GM20000 (cell line): Measurements from ENCODE around the gene PLEKHA8.

ENCODE experiments used
- DNase-seq: peaks from one replicate; pipeline ENCODE4 v3.0.0; 2012; ENCODE audit warnings: low spot score
- TF ChIP-seq, protein P1 (sequence below): IDR thresholded peaks from 2 replicates; pipeline ENCODE4 v1.5.1; 2012; ENCODE audit warnings: mild to moderate bottlenecking, control low read depth; ENCODE audit errors: extremely low read depth, missing control alignments

The PLEKHA8 gene

DNA sequence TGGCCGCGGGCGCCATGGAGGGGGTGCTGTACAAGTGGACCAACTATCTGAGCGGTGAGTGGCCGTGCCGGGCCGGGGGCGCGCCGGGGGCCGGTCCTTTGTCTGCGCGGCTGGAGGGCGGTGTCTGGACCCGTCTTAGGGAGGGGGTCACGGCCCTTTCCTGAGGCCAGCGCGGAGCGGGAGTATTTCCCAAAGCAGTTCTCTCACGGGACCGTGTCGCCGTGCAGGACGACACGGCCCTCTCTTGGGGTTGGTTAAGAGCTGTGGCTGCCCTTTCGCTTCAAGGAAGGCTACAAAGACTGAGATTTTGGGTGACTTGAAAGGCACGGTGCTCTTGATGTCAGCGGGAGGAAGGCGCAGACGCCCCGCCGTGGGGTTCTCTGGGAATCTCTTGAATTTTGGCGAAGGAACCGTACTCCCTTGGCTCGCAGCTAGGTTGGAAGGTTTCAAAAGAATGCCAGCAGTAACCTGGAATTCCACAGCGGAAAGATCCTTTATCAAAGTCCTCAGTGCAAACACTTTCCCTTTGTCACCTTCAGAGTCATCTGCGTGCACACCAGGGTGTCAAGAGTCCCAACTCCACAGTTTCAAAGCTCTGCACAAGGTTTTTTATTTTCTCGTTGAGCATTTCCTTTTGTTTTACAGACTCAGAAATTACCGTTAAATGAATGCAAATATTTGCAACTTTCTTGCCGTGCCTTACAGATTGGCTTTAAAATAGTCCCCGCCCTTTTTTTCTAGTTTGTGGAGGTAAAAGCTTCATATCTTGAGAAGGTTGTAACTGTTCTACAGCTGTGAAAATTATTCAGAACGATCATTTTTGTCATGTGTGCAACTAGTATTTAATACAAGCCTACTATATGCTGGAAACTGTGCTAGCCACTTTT, 780 bp downstream of the PLEKHA8 start:
- TF ChIP-seq, protein P1, sequence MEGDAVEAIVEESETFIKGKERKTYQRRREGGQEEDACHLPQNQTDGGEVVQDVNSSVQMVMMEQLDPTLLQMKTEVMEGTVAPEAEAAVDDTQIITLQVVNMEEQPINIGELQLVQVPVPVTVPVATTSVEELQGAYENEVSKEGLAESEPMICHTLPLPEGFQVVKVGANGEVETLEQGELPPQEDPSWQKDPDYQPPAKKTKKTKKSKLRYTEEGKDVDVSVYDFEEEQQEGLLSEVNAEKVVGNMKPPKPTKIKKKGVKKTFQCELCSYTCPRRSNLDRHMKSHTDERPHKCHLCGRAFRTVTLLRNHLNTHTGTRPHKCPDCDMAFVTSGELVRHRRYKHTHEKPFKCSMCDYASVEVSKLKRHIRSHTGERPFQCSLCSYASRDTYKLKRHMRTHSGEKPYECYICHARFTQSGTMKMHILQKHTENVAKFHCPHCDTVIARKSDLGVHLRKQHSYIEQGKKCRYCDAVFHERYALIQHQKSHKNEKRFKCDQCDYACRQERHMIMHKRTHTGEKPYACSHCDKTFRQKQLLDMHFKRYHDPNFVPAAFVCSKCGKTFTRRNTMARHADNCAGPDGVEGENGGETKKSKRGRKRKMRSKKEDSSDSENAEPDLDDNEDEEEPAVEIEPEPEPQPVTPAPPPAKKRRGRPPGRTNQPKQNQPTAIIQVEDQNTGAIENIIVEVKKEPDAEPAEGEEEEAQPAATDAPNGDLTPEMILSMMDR = no peak
- peak; percentile 63 for DNase-seq

DNA sequence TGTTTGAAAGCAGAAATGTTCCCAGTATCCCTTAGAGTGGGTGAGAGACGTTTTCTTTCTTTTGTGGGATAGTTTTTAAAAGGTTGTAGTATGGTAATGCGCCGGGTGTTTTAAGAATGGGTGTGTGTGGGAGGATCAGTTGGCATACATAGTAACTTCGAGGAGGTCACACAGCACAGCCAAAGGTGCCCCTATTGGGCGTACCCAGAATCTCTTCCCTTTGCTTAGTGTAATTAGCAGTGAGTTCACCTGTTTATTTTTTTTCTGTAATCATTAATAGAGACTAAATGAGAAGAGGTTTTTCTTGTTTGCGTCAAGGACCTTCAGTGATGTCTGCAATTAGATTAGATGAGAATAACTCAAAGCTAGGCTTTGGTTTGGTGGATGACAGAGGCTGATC, 1.5 kb downstream of the PLEKHA8 start:
- TF ChIP-seq, protein P1 = no peak
- DNase-seq = peak; percentile 12

DNA sequence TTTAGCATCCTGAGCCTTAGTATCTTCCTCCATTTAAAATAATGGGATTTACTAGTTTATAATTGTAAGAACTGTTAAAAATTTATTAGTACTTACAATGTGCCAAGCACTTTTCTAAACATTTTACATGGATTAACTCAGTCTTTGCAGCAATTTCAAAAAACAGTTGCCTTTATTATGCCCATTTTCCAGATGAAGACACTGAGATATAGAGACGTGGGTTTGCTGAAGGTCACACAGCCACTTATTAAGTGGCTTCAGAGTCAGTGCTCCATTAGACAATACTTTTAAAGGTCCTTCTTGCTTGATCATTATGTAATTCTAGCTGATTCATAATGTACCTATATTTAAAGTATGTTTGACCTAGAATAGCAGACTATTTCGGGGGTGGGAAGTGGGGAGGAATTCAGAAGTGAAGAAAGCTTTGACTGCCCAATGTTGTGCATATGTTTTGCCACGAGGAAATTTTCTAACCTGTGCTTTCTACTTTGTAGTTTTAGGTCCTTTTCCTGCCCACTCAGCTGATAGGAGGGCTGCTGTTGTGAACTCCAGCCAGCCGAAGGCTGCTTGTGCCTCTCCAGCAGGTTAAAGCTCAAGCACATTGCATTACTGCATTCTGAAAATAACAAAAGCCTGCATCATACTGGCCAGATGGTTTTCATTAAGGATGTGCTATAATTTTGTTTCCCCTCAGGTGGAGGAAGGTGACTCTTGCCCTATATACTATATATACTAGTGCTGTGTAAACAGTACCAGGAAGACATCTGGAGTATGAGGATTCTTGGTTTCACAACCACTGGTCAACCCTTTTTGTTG, 4.3 kb downstream of the PLEKHA8 start:
- TF ChIP-seq, protein P1 = no peak
- no peak for DNase-seq

DNA sequence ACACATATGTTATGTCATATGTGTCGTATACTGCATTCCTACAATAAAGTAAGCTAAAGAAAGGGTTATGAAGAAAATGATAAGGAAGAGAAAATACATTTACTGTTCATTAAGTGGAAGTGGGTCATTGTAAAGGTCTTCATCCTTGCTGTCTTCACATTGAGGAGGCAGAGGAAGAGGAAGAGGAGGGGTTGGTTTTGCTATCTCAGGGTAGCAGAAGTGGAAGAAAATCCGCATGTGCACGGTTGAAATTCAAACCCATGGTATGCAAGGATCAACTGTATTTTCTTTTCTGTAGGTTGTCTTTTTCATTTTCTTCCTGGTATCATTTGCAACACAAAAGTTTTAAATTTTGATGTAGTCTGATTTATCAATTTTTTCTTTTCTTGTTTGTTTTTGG, 6.3 kb downstream of the PLEKHA8 start:
- no peak for DNase-seq
- TF ChIP-seq, protein P1 = no peak

DNA sequence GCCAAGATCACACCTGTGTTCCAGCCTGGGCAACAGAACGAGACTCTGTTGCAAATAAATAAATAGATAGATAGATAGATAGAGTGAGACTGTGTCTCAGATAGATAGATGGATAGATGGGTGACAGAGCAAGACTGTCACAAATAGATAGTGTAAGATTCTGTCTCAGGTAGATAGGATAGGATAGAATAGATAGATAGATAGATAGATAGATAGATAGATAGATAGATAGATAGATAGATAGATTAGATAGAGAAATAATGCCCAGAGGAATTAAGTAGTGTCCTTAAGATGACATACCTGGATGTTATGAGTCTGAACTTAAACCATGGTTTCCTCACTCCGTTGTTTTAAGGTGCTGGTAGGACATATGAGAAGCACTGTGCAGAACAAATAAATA, 8.0 kb downstream of the PLEKHA8 start:
- TF ChIP-seq, protein P1 = no peak
- no peak for DNase-seq

DNA sequence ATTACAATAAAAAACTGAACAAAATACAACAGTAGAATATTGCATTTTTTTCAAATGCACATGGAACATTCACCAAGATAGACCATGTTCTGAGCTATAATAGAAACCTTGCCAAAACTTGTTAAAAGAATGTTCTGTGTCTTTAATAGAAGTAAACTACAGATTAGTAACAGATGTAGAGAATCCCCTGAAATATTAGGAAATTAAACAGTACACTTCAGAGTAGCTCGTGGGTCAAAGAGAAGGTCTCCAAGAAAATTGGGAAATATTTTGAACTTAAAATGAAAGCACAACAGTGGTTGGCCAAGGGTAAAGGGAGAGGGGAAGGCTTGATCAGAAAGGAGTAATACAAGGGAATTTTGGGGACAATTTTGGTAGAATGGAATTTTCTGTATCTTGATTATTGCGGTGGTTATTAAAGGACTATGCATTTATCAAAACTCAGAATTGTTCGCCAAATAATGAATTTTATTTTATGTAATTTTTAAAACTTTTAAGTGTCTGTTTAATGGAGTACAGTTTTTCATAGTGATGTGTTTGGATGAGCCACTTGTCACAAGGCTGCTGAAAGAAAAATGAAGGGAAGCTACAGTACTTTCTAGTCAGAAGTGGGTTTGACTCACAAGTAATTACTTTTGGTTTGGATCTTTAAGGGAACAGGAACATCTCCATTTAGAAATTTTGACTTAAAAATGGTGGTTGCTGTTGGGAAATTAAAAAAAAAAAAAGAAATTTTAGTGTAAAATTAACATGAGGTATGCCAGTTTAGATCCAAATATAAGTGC, 10.2 kb downstream of the PLEKHA8 start:
- TF ChIP-seq, protein P1 = no peak
- no peak for DNase-seq
